H1 (cell line): ENCODE measurements around the gene ANKS1B. TPM values are rescaled to one million over a fixed set of nuclear protein-coding genes. Genes with fewer than 3 reads are reported as not detected.

Source experiments
- CTCF ChIA-PET: fragments of 300-600 bp; sonication (Branson Sonifier 250); formaldehyde crosslinking; loops from one replicate; lab custom pipeline; 2021; ENCODE audit not compliant: partially characterized antibody; lab: Charles Lee
- POLR2A ChIA-PET: fragments of 300-600 bp; sonication (Branson Sonifier 250); formaldehyde crosslinking; loops from one replicate; lab custom pipeline; 2021; ENCODE audit warnings: inconsistent platforms; ENCODE audit not compliant: partially characterized antibody; lab: Charles Lee
- DNase-seq, 2 experiments: peaks; one replicate each; pipeline versions ENCODE4 v3.0.0 to v3.0.0-alpha.2; 2010 to 2022; ENCODE audit warnings: low spot score in 2 of 2, low read depth in 1 of 2, mixed read lengths in 1 of 2
- FAIRE-seq: peaks from 2 replicates; lab custom pipeline; 2011; peaks lifted over from hg19 to GRCh38; lab: Jason Lieb, UNC
- H2AFZ ChIP-seq: 2 replicates; pipeline ENCODE4 v1.8.1; 2012; ENCODE audit warnings: low read length, inconsistent platforms
- H2AK5ac ChIP-seq: 2 replicates; pipeline ENCODE4 v1.6.1; 2013; ENCODE audit warnings: low read depth, low read length
- H2BK120ac ChIP-seq: replicated peaks from 2 replicates; pipeline ENCODE3; 2013; ENCODE audit warnings: low read depth, low read length, inconsistent platforms
- H2BK12ac ChIP-seq: 2 replicates; pipeline ENCODE4 v1.6.1; 2013; ENCODE audit warnings: low read depth, low read length
- H2BK15ac ChIP-seq: 2 replicates; pipeline ENCODE4 v1.6.1; 2013; ENCODE audit warnings: low read length
- H2BK20ac ChIP-seq: 2 replicates; pipeline ENCODE4 v1.6.1; 2013; ENCODE audit warnings: low read length
- H2BK5ac ChIP-seq: 2 replicates; pipeline ENCODE4 v1.6.1; 2013; ENCODE audit warnings: low read depth, low read length
- H3K14ac ChIP-seq: 2 replicates; pipeline ENCODE4 v1.6.1; 2013; ENCODE audit warnings: inconsistent platforms; ENCODE audit not compliant: insufficient read length
- H3K18ac ChIP-seq: 2 replicates; pipeline ENCODE4 v1.6.1; 2013; ENCODE audit warnings: low read length; ENCODE audit errors: extremely low read depth
- H3K23ac ChIP-seq: 2 replicates; pipeline ENCODE4 v1.6.1; 2013; ENCODE audit warnings: inconsistent platforms; ENCODE audit not compliant: insufficient read length
- H3K23me2 ChIP-seq: 2 replicates; pipeline ENCODE4 v1.6.1; 2013; ENCODE audit warnings: low read depth, low read length
- H3K27ac ChIP-seq: 2 replicates; pipeline ENCODE4 v1.6.1; 2011; ENCODE audit warnings: low read depth, low read length, inconsistent platforms
- H3K27me3 ChIP-seq, 4 experiments: replicated peaks in 1 of 4; 1 replicate in 1 of 4; 2 replicates in 3 of 4; pipeline versions ENCODE4 v1.6.1 to v1.8.1; 2011 to 2013; ENCODE audit warnings: low read length in 3 of 4, mild to moderate bottlenecking in 3 of 4, inconsistent platforms in 2 of 4, mixed read lengths in 2 of 4, moderate library complexity in 1 of 4; ENCODE audit not compliant: control insufficient read depth in 3 of 4, insufficient read depth in 3 of 4; ENCODE audit errors: extremely low read depth in 1 of 4
- H3K36me3 ChIP-seq, 4 experiments: 2 replicates each; pipeline versions ENCODE4 v1.6.1 to v1.8.1; 2011 to 2013; ENCODE audit warnings: mild to moderate bottlenecking in 4 of 4, low read length in 3 of 4, moderate library complexity in 2 of 4, control low read depth in 1 of 4, inconsistent platforms in 1 of 4; ENCODE audit not compliant: insufficient read depth in 4 of 4, control insufficient read depth in 2 of 4
- H3K4ac ChIP-seq: replicated peaks from 2 replicates; pipeline ENCODE3; 2013; ENCODE audit warnings: low read length, low read depth, mixed read lengths, inconsistent platforms; ENCODE audit not compliant: insufficient read length
- H3K4me1 ChIP-seq, 4 experiments: replicated peaks in 1 of 4; 1 replicate in 1 of 4; 2 replicates in 3 of 4; pipeline versions ENCODE4 v1.6.1 to v1.8.1; 2011 to 2013; ENCODE audit warnings: low read length in 3 of 4, inconsistent platforms in 2 of 4, mixed read lengths in 1 of 4; ENCODE audit not compliant: insufficient read depth in 4 of 4, control insufficient read depth in 3 of 4
- H3K4me2 ChIP-seq, 2 experiments: 2 replicates each; pipeline versions ENCODE4 v1.6.1 to v1.8.1; 2011 to 2013; ENCODE audit warnings: low read depth in 2 of 2, low read length in 2 of 2, control low read depth in 1 of 2, inconsistent platforms in 1 of 2, mild to moderate bottlenecking in 1 of 2; ENCODE audit not compliant: insufficient read depth in 1 of 2
- H3K4me3 ChIP-seq, 4 experiments: fragments of 200-600, 300-600 bp in 1 of 4; sonication (generic), shearing (Covaris generic), sonication (Bioruptor Twin) in 1 of 4; 2 replicates each; pipeline versions ENCODE4 v1.5.1 to v1.8.1; 2011 to 2016; ENCODE audit warnings: low read length in 4 of 4, low read depth in 3 of 4, control low read depth in 2 of 4, inconsistent platforms in 2 of 4, mild to moderate bottlenecking in 2 of 4, mixed read lengths in 1 of 4, moderate library complexity in 1 of 4; ENCODE audit not compliant: insufficient read depth in 2 of 4; ENCODE audit errors: extremely low read depth in 1 of 4
- H3K56ac ChIP-seq: replicated peaks from 2 replicates; pipeline ENCODE3; 2013; ENCODE audit warnings: low read depth, mild to moderate bottlenecking, mixed read lengths, low read length, inconsistent platforms; ENCODE audit not compliant: insufficient read length
- H3K79me1 ChIP-seq: 2 replicates; pipeline ENCODE4 v1.6.1; 2013; ENCODE audit warnings: low read depth, low read length, control low read depth
- H3K79me2 ChIP-seq, 2 experiments: 2 replicates each; pipeline versions ENCODE4 v1.6.1 to v1.8.1; 2012 to 2013; ENCODE audit warnings: low read length in 2 of 2, mild to moderate bottlenecking in 2 of 2, inconsistent platforms in 1 of 2; ENCODE audit not compliant: insufficient read depth in 2 of 2, control insufficient read depth in 1 of 2
- H3K9ac ChIP-seq, 4 experiments: replicated peaks in 1 of 4; 1 replicate in 1 of 4; 2 replicates in 3 of 4; pipeline versions ENCODE4 v1.6.1 to v1.8.1; 2011 to 2013; ENCODE audit warnings: low read depth in 3 of 4, low read length in 3 of 4, control low read depth in 2 of 4, mild to moderate bottlenecking in 2 of 4, moderate library complexity in 2 of 4, inconsistent platforms in 1 of 4; ENCODE audit errors: extremely low read depth in 1 of 4
- H3K9me3 ChIP-seq, 2 experiments: 2 replicates each; pipeline versions ENCODE4 v1.6.1 to v1.8.1; 2012 to 2013; ENCODE audit warnings: mild to moderate bottlenecking in 2 of 2, moderate library complexity in 2 of 2, control low read depth in 1 of 2, inconsistent platforms in 1 of 2, low read depth in 1 of 2, low read length in 1 of 2, mixed read lengths in 1 of 2; ENCODE audit not compliant: insufficient read depth in 2 of 2
- H4K20me1 ChIP-seq, 2 experiments: replicated peaks in 1 of 2; 2 replicates each; pipeline versions ENCODE3 to v1.8.1; 2011 to 2013; ENCODE audit warnings: inconsistent platforms in 2 of 2, low read length in 2 of 2, mild to moderate bottlenecking in 1 of 2; ENCODE audit not compliant: insufficient read depth in 2 of 2, control insufficient read depth in 1 of 2
- H4K5ac ChIP-seq: 2 replicates; pipeline ENCODE4 v1.6.1; 2013; ENCODE audit warnings: low read length, low read depth, mixed read lengths, inconsistent platforms; ENCODE audit not compliant: insufficient read length
- H4K8ac ChIP-seq: 2 replicates; pipeline ENCODE4 v1.8.0; 2013; ENCODE audit warnings: mild to moderate bottlenecking, moderate library complexity, low read length, inconsistent platforms; ENCODE audit not compliant: insufficient read depth; ENCODE audit errors: extremely low read depth
- H4K91ac ChIP-seq: replicated peaks from 2 replicates; pipeline ENCODE3; 2013; ENCODE audit warnings: low read length, mixed read lengths, inconsistent platforms; ENCODE audit not compliant: insufficient read length
- BCL11A ChIP-seq, 2 experiments: IDR thresholded peaks; one replicate each; pipeline ENCODE4 v1.6.1; 2011; ENCODE audit warnings: low read depth in 2 of 2, low read length in 2 of 2, mild to moderate bottlenecking in 2 of 2
- SIN3A ChIP-seq, 2 experiments: IDR thresholded peaks in 1 of 2; conservative IDR thresholded peaks in 1 of 2; 2 replicates each; pipeline ENCODE4 v1.6.1; 2011 to 2012; ENCODE audit warnings: low read length in 2 of 2, improper control_type of control experiment in 1 of 2, low read depth in 1 of 2, mild to moderate bottlenecking in 1 of 2
- YY1 ChIP-seq: IDR thresholded peaks from 2 replicates; pipeline ENCODE4 v1.6.1; 2011; ENCODE audit warnings: low read depth, mild to moderate bottlenecking, low read length
- polyA plus RNA-seq, 7 experiments: library from polyadenylated mRNA; depleted of rRNA in 3 of 7; stranded (reverse) in 5 of 7; unstranded in 2 of 7; fragments of >200 nt in 5 of 7; fragments of 200-250 nt in 2 of 7; gene quantifications; 1 replicate in 5 of 7; 2 replicates in 1 of 7; 4 replicates in 1 of 7; pipeline versions ENCODE4 v1.2.1 to v1.2.3, GENCODE V29; 2011 to 2013; ENCODE audit warnings: missing spikeins in 2 of 7, mixed read lengths in 2 of 7
- total RNA-seq: library from RNA; stranded (reverse); fragmentation: NEBNext Ultra II Directional; extraction: Animal tissue kit (Norgen Biotek cat#: 25700); gene quantifications from 2 replicates; pipeline ENCODE4 v1.2.1, GENCODE V29; 2021
- TF ChIP-seq, protein P1 (sequence below): IDR thresholded peaks from 2 replicates; pipeline ENCODE4 v1.6.1; 2012; ENCODE audit warnings: inconsistent platforms

The ANKS1B gene
- total and polyA plus RNA-seq, 2 of the 8 experiments (the other 6 are each of a cell fraction or from before 2014, with no cell fraction given), result 2.7 to 6.1 TPM

- H3K4me3 ChIP-seq, result no peak overlapping the region
- ChIA-PET CTCF (interaction anchor here (0.8 kb wide), 1 partner anchor 9 kb away, joined by 3 read pairs; no protein-coding TSS in a partner anchor), POLR2A (no interaction called here)
- peaks cover 0 to 3% of the 10 kb centered on the region in 2 experiments; a peak in 1 of 4 replicates for H3K9me3 ChIP-seq
- DNase-seq, result no peak
- no peaks in the 10 kb centered on the region for H3K79me2 ChIP-seq
- no peaks in the 10 kb centered on the region for H3K4me1 ChIP-seq
- no peak overlapping the region for H3K4ac ChIP-seq
- H3K27me3 ChIP-seq, result no peaks in the 10 kb centered on the region
- H2AFZ ChIP-seq, result no peak overlapping the region
- H2BK5ac ChIP-seq, result no peak overlapping the region
- H4K91ac ChIP-seq, result no peak overlapping the region
- no peaks in the 10 kb centered on the region for H4K20me1 ChIP-seq
- H3K23me2 ChIP-seq, result no peaks in the 10 kb centered on the region
- no peak overlapping the region for H3K9ac ChIP-seq
- no peak overlapping the region for H2AK5ac ChIP-seq
- no peak overlapping the region for H2BK15ac ChIP-seq
- H3K14ac ChIP-seq, result no peak overlapping the region
- no peaks in the 10 kb centered on the region for H3K36me3 ChIP-seq
- H4K5ac ChIP-seq, result no peak overlapping the region
- no peak overlapping the region for H3K27ac ChIP-seq
- H2BK20ac ChIP-seq, result no peak overlapping the region; the same call in 1 of the 2 replicates
- no peak overlapping the region for H3K23ac ChIP-seq
- no peak overlapping the region for H2BK12ac ChIP-seq
- no peak for FAIRE-seq
- H3K56ac ChIP-seq, result no peak overlapping the region
- no peaks in the 10 kb centered on the region for H3K79me1 ChIP-seq
- H2BK120ac ChIP-seq, result no peak overlapping the region
- no peak overlapping the region for H3K4me2 ChIP-seq
- H4K8ac ChIP-seq, result no peak overlapping the region
- no peak overlapping the region for H3K18ac ChIP-seq
- TF ChIP-seq BCL11A (IDR thresholded peaks at IDR 0.05; ENCODE audit: low read depth in 2 of 2, low read length in 2 of 2) (no peak), YY1 (no peak), SIN3A (conservative IDR thresholded peaks at IDR 0.05 in 1 of 2, IDR thresholded peaks at IDR 0.05 in 1 of 2; ENCODE audit: low read depth in 1 of 2, low read length in 2 of 2) (no peak)
- TF ChIP-seq, protein P1, sequence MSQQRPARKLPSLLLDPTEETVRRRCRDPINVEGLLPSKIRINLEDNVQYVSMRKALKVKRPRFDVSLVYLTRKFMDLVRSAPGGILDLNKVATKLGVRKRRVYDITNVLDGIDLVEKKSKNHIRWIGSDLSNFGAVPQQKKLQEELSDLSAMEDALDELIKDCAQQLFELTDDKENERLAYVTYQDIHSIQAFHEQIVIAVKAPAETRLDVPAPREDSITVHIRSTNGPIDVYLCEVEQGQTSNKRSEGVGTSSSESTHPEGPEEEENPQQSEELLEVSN, result no peak
These were observed 1061.9 kb downstream of the ANKS1B start for GRCh38 chr12:98922871-98923270.
